Neural cell (in vitro differentiated cells): Measurements from ENCODE around the gene PUM1. TPM values are rescaled to one million over a fixed set of nuclear protein-coding genes. Genes with fewer than 3 reads are reported as not detected.

Experiments used
- H2AFZ ChIP-seq: fragments of 200-600, 300-800 bp; sonication (generic), shearing (Covaris generic); 2 replicates; pipeline ENCODE4 v1.6.0; 2014; ENCODE audit warnings: low read depth, mild to moderate bottlenecking, antibody characterized with exemption, low read length, moderate library complexity
- H3F3A ChIP-seq: fragments of 200-600 bp; shearing (Covaris generic); 2 replicates; pipeline ENCODE4 v1.6.1; 2016; ENCODE audit warnings: mild to moderate bottlenecking, moderate library complexity, mixed read lengths, antibody characterized with exemption, low read length; ENCODE audit not compliant: insufficient read depth, poor library complexity, severe bottlenecking
- H3K27ac ChIP-seq: fragments of 200-600, 300-800 bp; sonication (generic), shearing (Covaris generic); 2 replicates; pipeline ENCODE4 v1.5.1; 2014; ENCODE audit warnings: mild to moderate bottlenecking, low read length, moderate library complexity
- H3K27me3 ChIP-seq: fragments of 300-800, 200-600 bp; sonication (generic), shearing (Covaris generic); 2 replicates; pipeline ENCODE4 v1.6.0; 2014; ENCODE audit warnings: mild to moderate bottlenecking, low read depth, low read length, moderate library complexity; ENCODE audit not compliant: insufficient read depth
- H3K36me3 ChIP-seq: fragments of 300-800, 200-600 bp; sonication (generic), shearing (Covaris generic); 2 replicates; pipeline ENCODE4 v1.5.1; 2014; ENCODE audit warnings: mild to moderate bottlenecking, antibody characterized with exemption, low read length, moderate library complexity; ENCODE audit not compliant: insufficient read depth
- H3K4me2 ChIP-seq: fragments of 300-800, 200-600 bp; sonication (generic), shearing (Covaris generic); 2 replicates; pipeline ENCODE4 v1.6.0; 2014; ENCODE audit warnings: mild to moderate bottlenecking, low read length
- H3K4me3 ChIP-seq: fragments of 300-800, 200-600 bp; sonication (generic), shearing (Covaris generic); 2 replicates; pipeline ENCODE4 v1.5.1; 2014; ENCODE audit warnings: mild to moderate bottlenecking, low read length, moderate library complexity
- H3K79me2 ChIP-seq: fragments of 200-600 bp; shearing (Covaris generic); replicated peaks from 2 replicates; pipeline ENCODE4 v1.6.0; 2014; ENCODE audit warnings: mild to moderate bottlenecking, low read length, moderate library complexity; ENCODE audit not compliant: insufficient read depth
- H3K9ac ChIP-seq: fragments of 300-800, 200-600 bp; sonication (generic), shearing (Covaris generic); 2 replicates; pipeline ENCODE4 v1.6.1; 2016; ENCODE audit warnings: mild to moderate bottlenecking, low read length, mixed read lengths
- H3K9me2 ChIP-seq: fragments of 200-600 bp; shearing (Covaris generic); 2 replicates; pipeline ENCODE4 v1.6.1; 2016; ENCODE audit warnings: mild to moderate bottlenecking, low read length, mixed read lengths; ENCODE audit not compliant: insufficient read depth
- H3K9me3 ChIP-seq: fragments of 200-600, 300-800 bp; sonication (generic), shearing (Covaris generic); 2 replicates; pipeline ENCODE4 v1.6.1; 2016; ENCODE audit warnings: mild to moderate bottlenecking, mixed run types, low read length, moderate library complexity, mixed read lengths
- H4K20me1 ChIP-seq: fragments of 200-600 bp; shearing (Covaris generic); 2 replicates; pipeline ENCODE4 v1.6.1; 2016; ENCODE audit warnings: mild to moderate bottlenecking, mixed run types; ENCODE audit not compliant: insufficient read depth
- CTCF ChIP-seq: fragments of 450-650 bp; IDR thresholded peaks from 2 replicates; pipeline ENCODE4 v1.5.1; 2014; ENCODE audit warnings: antibody characterized with exemption, mild to moderate bottlenecking, moderate library complexity; ENCODE audit not compliant: poor library complexity, severe bottlenecking
- EP300 ChIP-seq: fragments of 450-650 bp; conservative IDR thresholded peaks from 2 replicates; pipeline ENCODE4 v1.6.1; 2014; ENCODE audit warnings: antibody characterized with exemption, mild to moderate bottlenecking, moderate library complexity; ENCODE audit not compliant: poor library complexity, severe bottlenecking
- EZH2 ChIP-seq: fragments of 200-600, 300-800 bp; shearing (Covaris generic), sonication (generic); IDR thresholded peaks from 2 replicates; pipeline ENCODE4 v1.6.1; 2014; ENCODE audit warnings: antibody characterized with exemption, low read length, borderline replicate concordance, mild to moderate bottlenecking; ENCODE audit not compliant: insufficient read depth, poor library complexity, severe bottlenecking
- MXI1 ChIP-seq: fragments of 450-650 bp; conservative IDR thresholded peaks from 2 replicates; pipeline ENCODE4 v1.6.1; 2014; ENCODE audit warnings: antibody characterized with exemption, mild to moderate bottlenecking; ENCODE audit not compliant: poor library complexity, severe bottlenecking
- POLR2AphosphoS5 ChIP-seq: IDR thresholded peaks from 2 replicates; pipeline ENCODE4 v1.6.1; 2012
- RAD21 ChIP-seq: fragments of 450-650 bp; conservative IDR thresholded peaks from 2 replicates; pipeline ENCODE4 v1.6.1; 2014; ENCODE audit warnings: antibody characterized with exemption, mild to moderate bottlenecking, moderate library complexity
- REST ChIP-seq: IDR thresholded peaks from 2 replicates; pipeline ENCODE4 v1.6.1; 2012; ENCODE audit warnings: borderline replicate concordance
- SMC3 ChIP-seq: fragments of 450-650 bp; conservative IDR thresholded peaks from 2 replicates; pipeline ENCODE4 v1.6.1; 2014; ENCODE audit warnings: antibody characterized with exemption, mild to moderate bottlenecking, moderate library complexity; ENCODE audit not compliant: poor library complexity
- TAF1 ChIP-seq: IDR thresholded peaks from 2 replicates; pipeline ENCODE4 v1.6.1; 2012; ENCODE audit warnings: low read depth
- polyA plus RNA-seq: library from polyadenylated mRNA; depleted of rRNA; stranded (reverse); fragments of >200 nt; gene quantifications from 2 replicates; pipeline ENCODE4 v1.2.3, GENCODE V29; 2014

Gene PUM1
- polyA plus RNA-seq, 1 donor from 2014 or later: 60.8 TPM

- H4K20me1 ChIP-seq: peaks cover 15% of the 10 kb centered on the region
- no peak for TF ChIP-seq CTCF
- TF ChIP-seq EZH2: no peak
- no peak for TF ChIP-seq REST
- TF ChIP-seq EP300: no peak
- no peak for TF ChIP-seq POLR2AphosphoS5
- no peaks in the 10 kb centered on the region for H3K36me3 ChIP-seq
- no peak overlapping the region for H3K27ac ChIP-seq
- no peak overlapping the region for H3K4me3 ChIP-seq
- no peak overlapping the region for H3K9ac ChIP-seq
- H3K27me3 ChIP-seq: no peaks in the 10 kb centered on the region
- no peaks in the 10 kb centered on the region for H3K9me2 ChIP-seq
- no peaks in the 10 kb centered on the region for H3K9me3 ChIP-seq
- H3F3A ChIP-seq: peaks cover 7% of the 10 kb centered on the region
- no peak overlapping the region for H3K4me2 ChIP-seq
- H2AFZ ChIP-seq: no peak overlapping the region
- peaks cover 61% of the 10 kb centered on the region for H3K79me2 ChIP-seq
These were observed 167.3 kb downstream of the PUM1 start for GRCh38 chr1:30898031-30898815.

- Histone ChIP-seq H3K9me3 (no peaks in the 10 kb centered on the region), H3K9ac (no peak overlapping the region), H3K4me2 (no peak overlapping the region), H3K36me3 (no peaks in the 10 kb centered on the region), H4K20me1 (peaks cover 10% of the 10 kb centered on the region), H3K9me2 (no peaks in the 10 kb centered on the region), H3F3A (peaks cover 7% of the 10 kb centered on the region), H3K79me2 (peaks cover 58% of the 10 kb centered on the region), H3K27me3 (no peaks in the 10 kb centered on the region), H2AFZ (no peak overlapping the region), H3K4me3 (no peak overlapping the region), H3K27ac (no peak overlapping the region)
- TF ChIP-seq TAF1: no peak
- TF ChIP-seq EP300: no peak
- no peak for TF ChIP-seq SMC3
- TF ChIP-seq CTCF: no peak
- TF ChIP-seq RAD21: no peak
- TF ChIP-seq MXI1: no peak
- no peak for TF ChIP-seq REST
- TF ChIP-seq POLR2AphosphoS5: no peak
- TF ChIP-seq EZH2: no peak
These were observed 168.6 kb downstream of the PUM1 start for GRCh38 chr1:30896905-30897304.
